SIG-M5 treated with dmso at 0.1 percent for 504 hours (cell line): ENCODE results near the gene ZNF467.

Source experiments
- DNase-seq: peaks from one replicate; lab custom pipeline; 2025; ENCODE audit not compliant: unreplicated experiment; lab: John Stamatoyannopoulos, UW

Gene ZNF467

DNA sequence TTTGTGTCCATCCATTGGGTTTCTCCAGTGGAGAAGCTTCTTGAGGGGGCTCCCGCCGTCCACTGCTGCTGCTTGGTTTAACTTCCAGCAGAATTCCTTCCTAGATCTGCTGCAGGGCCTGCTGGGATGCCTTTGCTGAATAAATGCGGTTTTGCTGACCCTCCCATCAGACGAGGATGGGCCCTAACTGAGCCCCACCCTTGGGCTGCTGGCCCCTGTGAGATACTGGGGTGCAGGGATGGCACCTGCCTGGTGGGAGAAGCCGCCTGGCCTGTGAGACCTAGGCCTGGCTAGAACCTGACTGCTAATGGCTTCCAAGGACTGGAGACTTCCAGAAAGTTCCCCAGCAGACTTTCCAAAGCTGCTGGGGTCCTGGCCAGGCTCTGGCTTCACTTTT lies 43.8 kb downstream of the ZNF467 start:
- no peak for DNase-seq

DNA sequence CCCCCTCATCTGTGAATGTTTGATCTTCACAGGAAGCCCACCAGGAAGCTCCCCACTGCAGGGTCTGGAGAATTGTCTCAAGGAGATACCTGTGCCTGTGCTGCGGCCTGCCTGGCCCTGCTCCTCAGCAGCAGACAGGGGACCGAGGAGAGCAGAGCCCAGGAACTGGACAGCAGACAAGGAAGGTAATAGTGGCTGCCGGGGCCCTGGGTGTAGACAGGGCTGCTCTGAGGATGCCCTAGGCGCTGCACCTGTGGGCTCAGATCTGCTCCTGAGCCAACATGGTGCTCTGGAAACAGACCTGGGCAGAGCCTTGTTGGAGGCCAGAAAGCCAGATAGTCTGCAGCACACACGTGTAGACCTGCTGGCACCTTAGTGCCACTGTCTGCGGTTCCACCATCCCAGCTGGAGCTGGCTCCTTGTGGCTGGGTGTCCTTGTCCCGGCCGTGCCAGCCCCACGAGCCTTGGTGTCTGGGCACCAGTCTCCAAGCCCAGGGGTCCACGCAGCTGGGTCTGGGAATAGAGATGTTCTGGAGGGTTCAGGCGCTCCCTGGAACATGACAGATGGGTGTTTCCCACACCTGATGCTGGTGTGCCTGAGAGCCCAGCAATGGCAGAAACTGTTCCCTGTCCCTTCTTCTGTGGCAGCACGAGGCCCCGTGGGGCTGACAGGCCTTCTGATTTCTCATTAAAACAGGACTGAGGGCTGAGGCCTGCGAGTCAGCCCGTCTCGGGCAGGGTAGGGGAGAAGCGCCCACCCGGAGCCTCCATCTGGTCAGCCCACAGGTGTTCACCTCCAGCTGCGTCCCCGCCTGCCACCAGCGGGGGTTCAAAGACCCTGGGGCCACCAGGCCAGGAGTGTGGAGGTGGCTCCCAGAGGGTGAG lies 44.7 kb downstream of the ZNF467 start:
- DNase-seq: no peak

DNA sequence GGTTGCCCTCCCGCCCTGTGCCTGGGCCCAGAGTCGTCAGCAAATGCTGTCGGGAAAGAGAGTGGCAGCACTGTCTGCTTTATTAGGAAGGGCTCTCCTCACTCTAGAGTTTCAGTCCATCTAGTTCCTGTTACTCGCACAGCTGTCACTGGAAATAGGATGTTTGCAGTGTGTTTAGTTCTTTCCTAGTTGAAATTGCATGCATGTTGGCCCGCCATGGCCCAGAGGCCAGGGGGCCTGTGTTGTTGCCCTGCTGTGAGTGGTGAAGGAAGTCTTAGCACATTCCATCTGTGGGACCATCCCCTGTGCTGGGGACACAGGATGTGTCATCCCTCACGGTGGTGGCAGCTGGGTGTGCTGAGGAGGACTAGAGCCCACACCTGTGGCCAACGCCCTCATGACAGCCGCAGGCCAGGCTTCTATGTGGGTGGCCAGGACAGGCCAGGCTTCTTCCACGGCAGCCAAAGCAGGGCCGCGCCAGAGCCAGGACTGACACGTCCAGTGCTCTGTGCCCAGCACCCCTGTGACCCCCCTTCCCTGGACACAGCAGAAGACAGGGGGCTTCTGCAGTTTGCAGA lies 45.4 kb downstream of the ZNF467 start:
- DNase-seq: no peak

DNA sequence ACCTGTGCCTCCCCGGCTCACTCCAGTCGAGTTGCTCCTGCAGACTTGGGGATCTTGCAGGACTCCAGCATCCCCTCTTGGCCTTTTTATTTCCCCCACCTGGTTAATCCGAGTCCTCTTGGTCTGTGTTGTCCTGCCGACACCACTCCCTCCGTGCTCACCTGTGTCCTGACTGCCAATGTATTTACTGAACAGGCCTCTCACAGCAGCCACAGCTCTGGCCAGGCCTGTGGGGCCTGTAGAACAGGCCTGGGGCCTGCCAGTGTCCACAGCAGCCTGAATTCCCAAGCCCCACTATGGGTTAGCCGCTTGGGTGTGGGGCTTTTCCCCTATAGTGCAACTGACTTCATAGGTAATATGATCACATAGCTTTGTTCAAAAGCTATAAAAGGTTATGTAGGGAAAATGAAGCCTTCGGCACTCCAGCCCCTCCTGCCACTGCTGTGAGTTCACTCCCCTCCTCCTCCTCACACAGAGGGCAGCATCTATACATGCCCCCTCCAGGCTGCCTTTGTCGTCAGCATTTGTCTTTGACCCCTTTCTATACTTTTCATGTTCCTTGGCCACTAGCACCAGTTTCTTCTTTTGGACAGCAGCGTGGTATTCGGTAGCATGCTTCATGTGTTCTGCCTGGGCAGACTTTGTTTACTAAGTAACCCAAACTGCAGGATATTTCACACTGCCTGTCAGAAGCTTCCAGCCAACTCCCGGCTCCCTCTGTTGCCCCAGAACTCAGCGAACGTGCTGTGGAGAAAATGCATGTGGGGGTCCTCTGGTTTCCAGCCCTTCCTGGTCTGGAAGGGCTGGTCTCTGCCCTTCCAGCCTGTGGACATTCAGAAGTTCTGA lies 46.1 kb downstream of the ZNF467 start:
- DNase-seq: no peak

DNA sequence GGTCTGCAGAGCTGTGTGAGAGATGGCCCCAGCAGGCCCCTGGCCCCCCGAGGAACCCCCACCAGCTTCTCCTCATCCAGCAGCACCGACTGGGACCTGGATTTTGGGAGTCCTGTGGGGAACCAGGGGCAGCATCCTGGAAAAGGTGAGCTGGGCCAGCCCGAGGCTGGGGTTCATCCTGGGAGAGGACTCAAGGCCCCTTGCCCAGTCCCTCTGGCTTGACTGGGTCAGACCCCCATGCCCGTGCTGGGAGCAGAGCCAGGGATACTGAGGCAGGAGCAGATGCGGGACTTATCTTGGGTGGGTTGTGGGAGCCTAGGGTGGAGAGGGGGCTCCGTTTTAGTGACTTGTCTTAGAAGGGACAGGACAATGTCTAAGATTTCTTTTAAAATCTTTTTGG lies 47.5 kb downstream of the ZNF467 start:
- no peak for DNase-seq

DNA sequence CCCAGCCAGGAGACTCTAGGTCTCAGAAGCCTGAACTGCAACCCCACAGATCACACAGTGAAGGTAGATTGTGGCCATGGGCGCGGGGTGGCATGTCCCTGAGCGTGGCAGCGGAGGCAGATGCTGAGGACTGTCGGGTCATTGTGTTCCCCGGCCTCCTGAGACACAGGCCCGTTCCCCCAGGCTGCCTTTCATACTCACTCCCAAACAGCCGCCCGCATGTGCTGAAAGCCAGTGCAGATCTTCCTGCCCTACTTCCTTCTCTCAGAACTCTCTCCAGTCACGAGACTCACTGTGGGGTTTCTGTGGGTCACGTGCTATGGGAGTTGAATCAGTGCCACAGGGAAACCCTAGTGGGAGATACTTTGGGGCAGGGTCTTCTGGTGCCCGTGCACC lies 48.0 kb downstream of the ZNF467 start:
- no peak for DNase-seq

DNA sequence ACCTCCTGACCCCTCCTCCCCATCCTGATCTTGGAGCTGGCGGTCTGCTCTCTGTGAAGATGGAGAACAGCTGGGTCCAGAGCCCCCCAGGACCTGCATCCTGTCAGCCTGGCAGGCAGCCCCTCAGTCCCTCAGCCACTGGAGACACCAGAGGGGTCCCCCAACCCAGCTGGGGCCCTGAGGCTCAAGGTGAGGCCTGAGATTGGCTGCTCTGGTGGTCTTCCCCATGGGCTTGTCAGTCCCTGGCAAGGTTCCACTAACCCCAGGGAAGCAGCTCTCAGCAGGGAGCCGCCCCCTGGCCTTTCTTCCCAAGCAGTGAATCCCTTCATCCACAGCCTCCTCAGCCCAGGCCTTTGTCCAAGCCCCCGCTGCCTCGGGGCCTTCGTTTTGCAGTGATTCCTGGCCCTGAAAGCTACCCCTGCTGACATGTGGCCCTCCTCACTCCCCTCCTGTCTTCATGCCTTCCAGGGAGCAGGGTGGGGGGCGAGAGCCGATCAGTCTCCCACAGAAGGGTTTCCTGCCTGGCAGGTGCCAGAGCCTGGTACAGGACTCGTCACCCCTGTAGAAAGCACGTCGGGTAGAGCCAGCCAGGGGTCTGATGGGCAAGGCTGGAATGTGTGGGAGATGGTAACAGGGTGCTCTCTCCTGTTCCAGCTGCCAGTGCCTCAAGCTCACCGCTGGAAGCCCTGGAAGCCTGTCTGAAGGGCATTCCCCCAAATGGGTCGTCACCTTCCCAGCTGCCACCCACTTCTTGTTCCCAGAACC lies 48.5 kb downstream of the ZNF467 start:
- no peak for DNase-seq

DNA sequence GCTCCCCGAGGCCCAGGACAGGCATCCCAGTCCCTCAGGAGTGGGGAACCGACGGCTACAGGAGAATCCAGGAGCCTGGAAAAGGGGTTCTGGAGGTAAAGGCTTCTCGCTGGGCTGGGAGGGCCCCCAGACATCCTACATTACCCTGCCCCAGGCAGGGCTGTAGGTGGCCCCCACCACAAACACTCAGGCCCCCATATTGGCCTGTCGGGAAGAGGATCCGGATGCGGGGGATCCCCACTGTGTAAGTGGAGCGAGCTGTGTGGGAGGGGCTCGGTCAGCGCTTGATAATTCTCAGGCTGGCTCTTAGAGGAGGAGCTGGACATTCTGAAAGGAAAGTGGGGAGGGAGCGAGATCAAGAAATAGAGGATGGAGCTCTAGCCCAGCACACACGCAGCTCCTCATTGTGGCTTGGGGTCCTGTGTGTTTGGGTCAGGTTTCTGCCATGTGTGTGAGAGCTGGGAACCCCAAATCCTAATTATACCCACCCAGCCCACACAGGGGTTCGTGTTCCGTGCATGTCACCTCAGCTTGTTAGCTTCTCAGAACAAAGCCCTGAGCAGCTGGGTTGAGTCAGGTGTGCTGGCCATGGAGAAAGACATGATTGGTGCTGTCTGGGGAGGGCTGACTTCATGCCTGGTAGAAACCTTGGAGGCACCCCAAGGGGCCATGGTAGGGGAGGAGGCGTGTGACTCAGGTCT lies 49.4 kb downstream of the ZNF467 start:
- DNase-seq: no peak

DNA sequence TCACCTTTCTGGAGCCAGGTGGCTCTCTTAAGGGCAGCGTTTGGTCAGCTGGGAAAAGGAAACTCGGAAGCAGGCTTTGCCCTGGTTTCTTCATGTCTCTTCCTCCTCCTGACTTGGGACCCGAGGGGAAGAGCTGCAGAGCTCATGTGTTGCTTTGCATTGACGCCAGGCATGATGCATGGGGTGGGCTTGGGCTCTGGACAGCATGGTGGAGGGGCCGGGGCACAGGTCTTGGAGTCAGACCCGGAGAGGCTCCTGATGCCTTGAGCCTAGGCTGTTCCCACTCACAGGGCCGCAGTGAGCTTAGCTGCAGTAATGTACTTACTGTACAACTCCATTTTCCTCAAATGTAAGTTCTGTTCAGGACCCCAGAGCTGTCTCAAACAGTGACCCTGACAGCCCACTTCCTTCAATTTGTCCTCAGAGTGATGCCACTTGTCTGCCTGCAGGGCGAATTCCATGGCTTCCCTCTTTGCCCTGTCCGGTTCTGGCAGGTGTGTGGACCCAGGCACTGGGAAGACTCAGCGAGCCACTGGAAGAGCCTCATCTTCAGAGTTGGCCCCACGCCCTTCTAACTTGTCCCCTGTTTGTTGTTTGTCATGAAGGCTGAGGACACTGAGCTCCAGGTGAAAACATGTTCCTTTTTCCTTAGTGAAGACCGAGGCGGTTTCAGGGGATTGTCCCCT lies 50.2 kb downstream of the ZNF467 start:
- no peak for DNase-seq

DNA sequence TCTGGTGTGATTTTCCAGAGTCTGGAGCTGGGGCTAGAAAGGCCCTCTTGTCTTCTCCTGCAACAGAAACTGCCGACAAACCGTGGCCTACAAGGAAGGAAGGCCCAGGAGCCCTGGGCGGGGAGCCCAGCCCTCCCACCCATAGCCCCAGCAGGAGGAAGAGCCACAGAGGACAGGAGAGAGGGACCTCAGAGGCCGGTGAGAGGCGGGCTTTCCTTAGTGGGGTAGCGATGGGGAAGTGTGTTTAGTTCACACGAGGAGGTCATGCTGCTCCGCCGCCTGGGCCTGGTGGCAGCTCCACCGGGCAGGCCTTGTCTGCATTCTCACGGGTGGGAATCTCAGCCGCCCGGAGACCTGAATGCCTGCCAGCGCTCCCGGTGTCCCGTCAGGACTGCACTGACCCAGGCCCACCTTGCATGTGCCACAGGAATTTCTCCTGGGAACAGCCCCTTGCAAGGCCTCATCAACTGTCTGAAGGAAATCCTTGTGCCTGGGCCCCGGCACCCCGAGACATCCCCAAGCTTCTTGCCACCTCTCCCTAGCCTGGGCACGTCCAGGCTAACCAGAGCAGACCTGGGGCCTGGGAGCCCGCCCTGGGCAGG lies 50.9 kb downstream of the ZNF467 start:
- DNase-seq: no peak

DNA sequence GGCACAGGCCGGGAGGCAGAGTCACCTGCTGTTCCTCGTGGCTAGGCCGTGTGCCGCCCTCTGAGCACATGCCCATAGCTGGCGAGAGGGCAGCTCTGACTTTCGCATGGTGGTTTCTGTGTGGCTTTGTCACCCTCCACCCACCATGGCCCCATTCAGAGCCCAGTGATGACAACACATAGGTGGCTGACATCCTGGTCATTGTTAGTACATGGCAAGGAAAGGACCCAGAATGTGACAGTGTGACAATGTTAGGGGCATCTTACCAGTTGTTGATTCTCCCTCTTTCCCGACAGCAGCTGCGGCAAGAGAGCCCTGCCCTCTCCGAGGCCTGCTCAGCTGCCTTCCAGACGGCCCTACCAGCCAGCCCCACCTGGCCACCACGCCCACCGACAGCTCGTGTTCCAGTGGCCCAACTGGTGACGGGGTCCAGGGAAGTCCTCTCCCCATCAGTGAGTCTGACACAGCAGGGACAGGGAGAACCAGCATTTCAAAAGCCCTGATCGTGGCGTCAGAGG lies 52.2 kb downstream of the ZNF467 start:
- DNase-seq: no peak

DNA sequence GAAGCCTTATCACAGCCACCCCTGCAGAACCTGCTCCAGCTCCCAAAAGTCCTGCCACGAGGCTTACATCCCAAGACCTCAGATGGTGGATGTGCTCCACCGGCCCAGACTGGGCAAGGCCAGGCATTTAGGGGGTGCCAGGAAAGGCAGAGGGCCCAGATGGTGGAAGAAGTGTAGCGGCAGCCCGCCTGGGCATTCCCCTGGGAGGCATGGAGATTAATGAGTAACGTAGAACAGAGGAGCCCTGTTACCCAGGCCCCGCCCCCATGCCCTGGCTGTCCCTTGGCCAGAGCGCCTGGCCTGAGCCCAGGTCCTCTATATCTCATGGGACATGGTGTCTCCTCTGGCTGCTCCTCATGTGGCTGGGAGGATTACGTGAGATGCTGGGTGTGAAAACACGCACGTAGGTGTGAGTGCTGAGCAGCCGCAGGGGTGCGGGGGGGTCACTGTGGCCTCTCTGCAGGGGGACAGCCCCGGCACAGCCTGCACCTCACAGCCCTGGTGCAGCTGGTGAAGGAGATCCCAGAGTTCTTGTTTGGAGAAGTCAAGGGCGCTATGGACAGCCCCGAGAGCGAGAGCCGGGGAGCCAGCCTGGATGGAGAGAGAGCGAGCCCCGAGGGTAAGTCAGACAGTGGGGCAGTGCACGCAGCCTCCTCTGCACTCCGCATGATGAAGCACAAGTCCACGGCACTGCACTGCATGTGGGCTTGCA lies 52.9 kb downstream of the ZNF467 start:
- DNase-seq: no peak

DNA sequence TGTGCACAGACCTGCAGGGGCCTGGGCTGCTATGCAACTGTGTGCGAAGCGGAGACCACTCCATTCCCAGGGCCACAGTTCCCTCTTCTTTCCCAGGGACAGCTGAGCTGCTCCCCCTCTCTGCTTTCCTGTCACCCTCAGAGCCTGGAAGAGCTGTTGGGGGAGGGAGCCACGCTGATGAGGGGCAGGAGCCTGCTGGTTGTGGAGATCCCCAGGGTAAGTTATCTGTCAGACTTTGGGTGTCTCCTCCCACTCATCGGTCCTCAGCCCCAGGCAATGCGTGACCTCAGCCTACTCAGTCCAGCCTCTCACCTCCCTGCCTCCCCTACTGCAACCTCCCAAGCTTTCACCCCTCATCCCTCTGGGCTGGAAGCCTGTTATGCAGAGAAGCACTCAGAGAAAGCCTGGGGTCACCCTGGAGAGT lies 53.5 kb downstream of the ZNF467 start:
- no peak for DNase-seq

DNA sequence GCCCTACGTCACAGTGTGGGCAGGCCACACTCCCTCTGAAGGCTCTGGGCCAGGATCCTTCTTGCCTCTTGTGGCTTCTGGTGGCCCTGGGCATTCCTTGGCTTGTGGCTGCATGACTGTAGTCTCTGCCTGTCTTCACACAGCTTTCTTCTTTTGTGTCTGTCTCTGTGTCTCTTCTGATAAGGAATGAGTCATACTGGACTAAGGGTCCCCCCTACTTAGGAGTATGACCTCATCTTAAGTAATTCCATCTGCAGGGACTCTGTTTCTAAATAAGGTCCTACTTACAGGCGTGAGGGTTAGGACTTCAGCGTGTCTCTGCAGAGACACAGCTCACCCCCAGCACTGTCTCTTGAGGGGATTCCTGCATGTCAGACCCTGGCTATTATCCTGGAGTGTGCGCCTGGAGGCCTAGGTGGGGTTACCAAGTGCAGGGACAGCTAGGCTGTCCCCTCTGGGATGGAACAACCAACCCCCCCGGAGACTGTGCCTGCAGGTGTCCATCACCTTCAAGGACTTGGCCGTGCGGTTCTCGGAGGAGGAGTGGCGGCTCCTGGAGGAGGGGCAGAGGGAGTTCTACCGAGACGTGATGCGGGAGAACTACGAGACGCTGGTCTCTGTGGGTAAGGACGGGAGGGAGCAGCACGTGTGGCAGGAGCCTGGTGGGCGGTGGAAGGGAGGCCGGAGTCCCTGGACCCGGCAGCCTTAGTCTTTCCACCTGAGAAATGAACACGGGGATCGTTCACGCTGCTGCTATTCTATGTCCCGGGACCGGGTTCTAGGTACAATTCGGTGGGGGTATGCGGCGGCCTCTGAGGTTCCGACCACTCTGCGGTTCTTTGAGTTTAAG lies 54.1 kb downstream of the ZNF467 start:
- no peak for DNase-seq

DNA sequence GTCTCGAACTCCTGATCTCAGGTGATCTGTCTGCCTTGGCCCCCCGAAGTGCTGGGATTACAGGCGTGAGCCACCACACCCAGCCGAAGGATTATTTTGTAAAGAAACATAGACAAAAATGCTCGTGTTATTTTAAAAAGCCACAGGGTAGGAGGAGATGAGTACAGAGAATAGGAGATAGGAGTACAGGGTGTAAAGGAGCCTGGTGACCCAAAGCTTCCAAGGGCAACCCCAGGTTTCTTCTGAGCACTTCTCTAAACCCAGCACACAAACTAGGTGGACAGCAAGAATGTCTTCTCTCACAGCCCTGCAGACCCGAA lies 54.7 kb downstream of the ZNF467 start:
- no peak for DNase-seq

DNA sequence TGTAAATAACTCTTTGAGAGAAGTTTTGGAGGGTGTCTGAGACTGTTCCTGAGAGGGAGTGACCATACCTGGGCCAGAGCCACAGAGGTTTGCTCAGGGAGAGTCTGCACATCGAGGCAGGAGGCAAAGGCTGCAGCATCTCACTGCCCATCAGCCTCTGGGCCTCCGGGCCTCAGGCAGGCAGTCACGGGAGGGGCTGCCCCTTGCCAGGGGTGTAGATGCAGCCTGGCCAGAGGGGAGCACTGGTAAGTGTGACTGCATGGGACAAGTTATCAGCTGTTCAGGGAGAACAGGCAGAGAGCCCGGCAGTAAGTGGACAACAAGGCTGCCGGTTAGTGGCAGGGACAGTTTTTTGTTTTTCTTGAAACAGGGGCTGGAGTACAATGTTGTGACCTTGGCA lies 55.9 kb downstream of the ZNF467 start:
- DNase-seq: no peak

DNA sequence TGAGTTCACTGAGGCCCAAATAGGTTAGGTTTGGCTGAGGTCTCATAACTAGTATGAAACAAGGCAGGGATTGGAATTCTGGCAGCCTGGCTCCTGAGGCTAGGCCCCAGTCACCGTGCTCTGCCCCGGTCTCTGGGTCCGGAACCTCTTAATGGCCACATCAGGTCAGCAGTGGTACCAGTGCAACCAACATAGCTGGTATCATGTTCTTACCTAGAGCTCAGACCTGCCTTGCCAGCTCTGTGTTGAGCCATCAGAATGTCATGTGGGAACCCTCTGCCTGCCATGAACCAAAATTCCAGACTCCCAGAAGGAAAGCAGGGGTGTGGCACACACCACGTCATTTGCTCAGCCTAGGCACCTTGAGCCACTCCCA lies 56.5 kb downstream of the ZNF467 start:
- DNase-seq: no peak
